Ishikawa (cell line): ENCODE results near the gene GALNTL6.

ENCODE experiments used
- CEBPB ChIP-seq: IDR thresholded peaks from 2 replicates; pipeline ENCODE4 v1.6.1; 2012
- EGR1 ChIP-seq: IDR thresholded peaks from 2 replicates; pipeline ENCODE4 v1.6.1; 2012
- EP300 ChIP-seq: IDR thresholded peaks from 2 replicates; pipeline ENCODE4 v1.6.1; 2012; ENCODE audit warnings: borderline replicate concordance
- FOXM1 ChIP-seq: IDR thresholded peaks from 2 replicates; pipeline ENCODE4 v1.6.1; 2012; ENCODE audit warnings: low read depth, borderline replicate concordance
- MAX ChIP-seq: IDR thresholded peaks from 2 replicates; pipeline ENCODE4 v1.6.1; 2012
- NFIC ChIP-seq: IDR thresholded peaks from 2 replicates; pipeline ENCODE4 v1.6.1; 2012
- RAD21 ChIP-seq: IDR thresholded peaks from 2 replicates; pipeline ENCODE4 v1.6.1; 2012; ENCODE audit warnings: low read depth
- REST ChIP-seq: IDR thresholded peaks from 2 replicates; pipeline ENCODE4 v1.6.1; 2012; ENCODE audit warnings: low read depth, mild to moderate bottlenecking
- TAF1 ChIP-seq: IDR thresholded peaks from 2 replicates; pipeline ENCODE4 v1.6.1; 2012; ENCODE audit warnings: low read depth, mild to moderate bottlenecking
- YY1 ChIP-seq: IDR thresholded peaks from 2 replicates; pipeline ENCODE4 v1.6.1; 2012; ENCODE audit warnings: low read depth

GRCh38 chr4:173008436-173008835, 1195.2 kb downstream of the GALNTL6 start:
- no peak for TF ChIP-seq NFIC
- no peak for TF ChIP-seq EP300
- TF ChIP-seq EGR1, result no peak
- no peak for TF ChIP-seq MAX
- TF ChIP-seq RAD21, result no peak
- no peak for TF ChIP-seq YY1
- no peak for TF ChIP-seq TAF1
- TF ChIP-seq CEBPB, result no peak
- TF ChIP-seq REST, result no peak
- no peak for TF ChIP-seq FOXM1
